ENCODE data around the gene GATB.

The GATB gene

GRCh38 chr4:151788021-151788420, 27.2 kb upstream of the GATB start:
- DNase-seq (ENCODE audit: low read depth, low spot score): no peak
- H3K4me3 ChIP-seq (ENCODE audit: low read depth, low read length): no peak overlapping the region
- TF ChIP-seq, protein P1, sequence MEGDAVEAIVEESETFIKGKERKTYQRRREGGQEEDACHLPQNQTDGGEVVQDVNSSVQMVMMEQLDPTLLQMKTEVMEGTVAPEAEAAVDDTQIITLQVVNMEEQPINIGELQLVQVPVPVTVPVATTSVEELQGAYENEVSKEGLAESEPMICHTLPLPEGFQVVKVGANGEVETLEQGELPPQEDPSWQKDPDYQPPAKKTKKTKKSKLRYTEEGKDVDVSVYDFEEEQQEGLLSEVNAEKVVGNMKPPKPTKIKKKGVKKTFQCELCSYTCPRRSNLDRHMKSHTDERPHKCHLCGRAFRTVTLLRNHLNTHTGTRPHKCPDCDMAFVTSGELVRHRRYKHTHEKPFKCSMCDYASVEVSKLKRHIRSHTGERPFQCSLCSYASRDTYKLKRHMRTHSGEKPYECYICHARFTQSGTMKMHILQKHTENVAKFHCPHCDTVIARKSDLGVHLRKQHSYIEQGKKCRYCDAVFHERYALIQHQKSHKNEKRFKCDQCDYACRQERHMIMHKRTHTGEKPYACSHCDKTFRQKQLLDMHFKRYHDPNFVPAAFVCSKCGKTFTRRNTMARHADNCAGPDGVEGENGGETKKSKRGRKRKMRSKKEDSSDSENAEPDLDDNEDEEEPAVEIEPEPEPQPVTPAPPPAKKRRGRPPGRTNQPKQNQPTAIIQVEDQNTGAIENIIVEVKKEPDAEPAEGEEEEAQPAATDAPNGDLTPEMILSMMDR (IDR thresholded peaks at IDR 0.05; ENCODE audit: insufficient read depth, low read length, missing control alignments): no peak
- CTCF ChIA-PET: no interaction called here
- POLR2A ChIA-PET: no interaction called here

- CTCF ChIA-PET: no interaction called here
- no peak for DNase-seq (ENCODE audit: low read depth, low spot score)
- POLR2A ChIA-PET: no interaction called here
- no peak overlapping the region for H3K4me3 ChIP-seq (ENCODE audit: low read depth, low read length)
- TF ChIP-seq, protein P1 (IDR thresholded peaks at IDR 0.05; ENCODE audit: insufficient read depth, low read length, missing control alignments): no peak
These were observed 25.3 kb upstream of the GATB start for GRCh38 chr4:151786158-151786495.

GRCh38 chr4:151785484-151786157, 24.8 kb upstream of the GATB start:
- no peak for DNase-seq (ENCODE audit: low read depth, low spot score)
- TF ChIP-seq, protein P1 (IDR thresholded peaks at IDR 0.05; ENCODE audit: insufficient read depth, low read length, missing control alignments): no peak
- H3K4me3 ChIP-seq (ENCODE audit: low read depth, low read length): no peak overlapping the region
- ChIA-PET POLR2A (no interaction called here), CTCF (no interaction called here)

DNA sequence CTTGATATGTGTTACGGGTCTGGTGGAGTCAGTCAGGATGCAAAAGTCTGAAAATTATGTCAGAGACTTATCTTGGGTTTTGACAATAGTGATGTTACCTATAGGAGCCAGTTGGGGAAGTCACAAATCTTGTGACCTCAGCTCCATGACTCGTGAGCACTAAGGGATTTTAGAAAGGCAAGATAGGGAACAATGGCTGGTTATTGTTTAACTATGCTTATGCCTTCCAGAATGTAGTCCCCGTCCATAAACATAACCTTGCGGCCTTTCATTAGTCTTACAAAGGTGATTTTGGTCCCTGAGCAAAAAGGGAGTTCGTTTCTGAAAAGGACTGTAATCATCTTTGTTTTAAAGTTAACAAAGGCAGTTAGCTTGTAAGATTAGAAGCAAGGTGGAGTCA, 23.9 kb upstream of the GATB start:
- POLR2A ChIA-PET: no interaction called here
- no peak for DNase-seq (ENCODE audit: low read depth, low spot score)
- TF ChIP-seq, protein P1 (IDR thresholded peaks at IDR 0.05; ENCODE audit: insufficient read depth, low read length, missing control alignments): no peak
- CTCF ChIA-PET: no interaction called here
- no peak overlapping the region for H3K4me3 ChIP-seq (ENCODE audit: low read depth, low read length)

- TF ChIP-seq, protein P1 (IDR thresholded peaks at IDR 0.05; ENCODE audit: insufficient read depth, low read length, missing control alignments): no peak
- CTCF ChIA-PET: no interaction called here
- no peak for DNase-seq (ENCODE audit: low read depth, low spot score)
- POLR2A ChIA-PET: no interaction called here
- H3K4me3 ChIP-seq (ENCODE audit: low read depth, low read length): no peak overlapping the region
These were observed 23.1 kb upstream of the GATB start for GRCh38 chr4:151783867-151784266.

DNA sequence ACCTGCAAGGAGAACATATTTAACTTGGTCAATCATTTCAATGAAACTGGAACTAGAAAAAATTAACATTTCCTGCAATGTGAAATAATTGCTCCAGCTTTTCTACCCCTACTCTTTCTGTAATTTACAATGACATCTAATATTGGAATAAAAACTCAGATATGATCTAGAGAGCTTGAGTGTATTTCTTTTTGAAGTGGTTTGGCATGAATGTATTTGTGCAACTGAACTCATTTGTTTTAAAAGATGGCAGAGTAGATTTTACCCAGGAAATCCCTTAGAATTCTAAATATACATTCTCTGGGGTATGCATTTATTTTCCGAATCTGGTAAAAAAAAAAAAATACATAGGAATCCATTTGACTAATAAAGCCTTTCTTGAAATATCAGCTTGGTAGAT, 21.5 kb upstream of the GATB start:
- POLR2A ChIA-PET: no interaction called here

More for the DNA sequence above, 21.5 kb upstream of the GATB start:
- no peak for DNase-seq (ENCODE audit: low read depth, low spot score)
- H3K4me3 ChIP-seq (ENCODE audit: low read depth, low read length): no peak overlapping the region
- CTCF ChIA-PET: interaction anchor here (0.6 kb wide), 2 partner anchors 20 to 665 kb away, joined by 3 read pairs; no protein-coding TSS in a partner anchor
- TF ChIP-seq, protein P1 (IDR thresholded peaks at IDR 0.05; ENCODE audit: insufficient read depth, low read length, missing control alignments): no peak

Measured in AG04449 (cell line).